ENCODE results near the gene SH3BGRL2. TPM values are rescaled to one million over a fixed set of nuclear protein-coding genes. Genes with fewer than 3 reads are reported as not detected.
"Not testable (repeated sequence)": the region's sequence is repeated elsewhere in the genome, so short reads cannot be mapped to it uniquely, and the experiment has no call there.

The SH3BGRL2 gene
- total RNA-seq, 1 experiment from 2014 or later = 4.1 TPM

GRCh38 chr6:79614326-79615305 lies 16.5 kb upstream of the SH3BGRL2 start:
- DNase-seq (ENCODE audit: low spot score) = no peak

- DNase-seq (ENCODE audit: low spot score) = no peak
Observed at GRCh38 chr6:79617518-79617941, 13.6 kb upstream of the SH3BGRL2 start.

GRCh38 chr6:79618425-79618824 lies 12.7 kb upstream of the SH3BGRL2 start:
- DNase-seq (ENCODE audit: low spot score) = not testable (repeated sequence)

- no peak for DNase-seq (ENCODE audit: low spot score)
Observed at GRCh38 chr6:79621579-79621978, 9.6 kb upstream of the SH3BGRL2 start.

- no peak for DNase-seq (ENCODE audit: low spot score)
Observed at GRCh38 chr6:79622364-79622763, 8.8 kb upstream of the SH3BGRL2 start.

- no peak for DNase-seq (ENCODE audit: low spot score)
Observed at GRCh38 chr6:79623106-79623505, 8.0 kb upstream of the SH3BGRL2 start.

- no peak for DNase-seq (ENCODE audit: low spot score)
Observed at GRCh38 chr6:79625746-79626145, 5.4 kb upstream of the SH3BGRL2 start.

GRCh38 chr6:79626811-79627210 lies 4.3 kb upstream of the SH3BGRL2 start:
- no peak for DNase-seq (ENCODE audit: low spot score)

- no peak for DNase-seq (ENCODE audit: low spot score)
Observed at GRCh38 chr6:79627422-79627821, 3.7 kb upstream of the SH3BGRL2 start.

GRCh38 chr6:79628466-79629288 lies 2.5 kb upstream of the SH3BGRL2 start:
- no peak for DNase-seq (ENCODE audit: low spot score)

GRCh38 chr6:79630380-79630882 lies 698 bp upstream of the SH3BGRL2 start:
- no peak for DNase-seq (ENCODE audit: low spot score)

- DNase-seq (ENCODE audit: low spot score) = no peak
Observed at GRCh38 chr6:79631693-79632172, 604 bp downstream of the SH3BGRL2 start.

- no peak for DNase-seq (ENCODE audit: low spot score)
Observed at GRCh38 chr6:79632580-79632979, 1.5 kb downstream of the SH3BGRL2 start.

- DNase-seq (ENCODE audit: low spot score) = no peak
Observed at GRCh38 chr6:79634491-79635231, 3.5 kb downstream of the SH3BGRL2 start.

GRCh38 chr6:79635232-79635543 lies 4.1 kb downstream of the SH3BGRL2 start:
- DNase-seq (ENCODE audit: low spot score) = no peak

GRCh38 chr6:79636673-79637072 lies 5.5 kb downstream of the SH3BGRL2 start:
- DNase-seq (ENCODE audit: low spot score) = no peak

- no peak for DNase-seq (ENCODE audit: low spot score)
Observed at GRCh38 chr6:79640146-79641111, 9.3 kb downstream of the SH3BGRL2 start.

- DNase-seq (ENCODE audit: low spot score) = no peak
Observed at GRCh38 chr6:79646006-79646405, 14.9 kb downstream of the SH3BGRL2 start.

- no peak for DNase-seq (ENCODE audit: low spot score)
Observed at GRCh38 chr6:79646561-79646960, 15.4 kb downstream of the SH3BGRL2 start.

GRCh38 chr6:79647741-79648140 lies 16.6 kb downstream of the SH3BGRL2 start:
- DNase-seq (ENCODE audit: low spot score) = no peak
